HEK293 (cell line): Measurements from ENCODE around the gene OSTC.
"Not testable (repeated sequence)": the region's sequence is repeated elsewhere in the genome, so short reads cannot be mapped to it uniquely, and the experiment has no call there.

Experiments used
- CTCF ChIP-seq: fragments of 450-650 bp; formaldehyde crosslinking; IDR thresholded peaks from 2 replicates; pipeline ENCODE4 v1.5.1; 2016; ENCODE audit warnings: missing biosample characterization, missing genetic modification characterization
- YY1 ChIP-seq: fragments of 450-650 bp; formaldehyde crosslinking; IDR thresholded peaks from 2 replicates; pipeline ENCODE4 v1.5.1; 2018; ENCODE audit warnings: missing biosample characterization, missing genetic modification characterization
- ZBTB8A ChIP-seq: fragments of 450-650 bp; formaldehyde crosslinking; IDR thresholded peaks from 2 replicates; pipeline ENCODE4 v1.5.1; 2016; ENCODE audit warnings: missing biosample characterization, missing genetic modification characterization
- ZNF302 ChIP-seq: fragments of 450-650 bp; formaldehyde crosslinking; IDR thresholded peaks from 2 replicates; pipeline ENCODE4 v1.5.1; 2016; ENCODE audit warnings: missing biosample characterization, missing genetic modification characterization, low read depth
- ZNF391 ChIP-seq: fragments of 450-650 bp; formaldehyde crosslinking; IDR thresholded peaks from 2 replicates; pipeline ENCODE4 v1.5.1; 2016; ENCODE audit warnings: low read depth, missing biosample characterization, missing genetic modification characterization, borderline replicate concordance
- ZNF513 ChIP-seq: fragments of 450-650 bp; IDR thresholded peaks from 2 replicates; pipeline ENCODE4 v1.5.1; 2018; ENCODE audit warnings: missing biosample characterization, missing genetic modification characterization
- ZNF701 ChIP-seq: fragments of 450-650 bp; formaldehyde crosslinking; IDR thresholded peaks from 2 replicates; pipeline ENCODE4 v1.5.1; 2016; ENCODE audit warnings: missing biosample characterization, missing genetic modification characterization
- ZNF791 ChIP-seq: fragments of 450-650 bp; formaldehyde crosslinking; IDR thresholded peaks from 2 replicates; pipeline ENCODE4 v1.5.1; 2016; ENCODE audit warnings: missing biosample characterization, missing genetic modification characterization

GRCh38 chr4:108710578-108710977, 60.2 kb downstream of the OSTC start:
- not testable (repeated sequence) for TF ChIP-seq ZNF791 (tag by site-specific recombination); ZNF302 (tag by site-specific recombination); ZNF701; ZBTB8A (tag by site-specific recombination); CTCF (tag by site-specific recombination); ZNF391 (tag by site-specific recombination); ZNF513; YY1 (tag by site-specific recombination)
